ENCODE measurements around the gene BCAS1.

GRCh38 chr20:53981752-53982437 lies 88.5 kb downstream of the BCAS1 start:
- TF ChIP-seq CTCF (IDR thresholded peaks at IDR 0.05; ENCODE audit: insufficient read depth, low read length) (no peak), POLR2AphosphoS5 (IDR thresholded peaks at IDR 0.05; ENCODE audit: low read depth) (no peak), GABPA (IDR thresholded peaks at IDR 0.05; ENCODE audit: low read depth) (no peak), REST (IDR thresholded peaks at IDR 0.05; ENCODE audit: insufficient replicate concordance, low read depth) (no peak), SPI1 (IDR thresholded peaks at IDR 0.05; ENCODE audit: borderline replicate concordance, low read depth) (no peak)
